GM21381 (cell line): ENCODE data around the gene KIAA1191.

Source experiments
- ATAC-seq: cut with Tn5 transposase; IDR thresholded peaks from one replicate; pipeline ENCODE4 v1.9.1; 2021; ENCODE audit warnings: mild to moderate bottlenecking, moderate library complexity; ENCODE audit not compliant: unreplicated experiment

The KIAA1191 gene

GRCh38 chr5:176389135-176390123 is 27.9 kb upstream of the KIAA1191 start:
- ATAC-seq = no peak

GRCh38 chr5:176388444-176389134 is 27.0 kb upstream of the KIAA1191 start, which contains the start of the genes HIGD2A and NOP16:
HIGD2A (plus strand) TSS chr5:176388751; CDS start chr5:176388820, 69 bp downstream.
NOP16 (minus strand) TSS chr5:176388598; CDS start chr5:176388539, 59 bp downstream.
- peak; percentile 82 for ATAC-seq

GRCh38 chr5:176388003-176388443 is 26.5 kb upstream of the KIAA1191 start:
- no peak for ATAC-seq

- no peak for ATAC-seq
Measured at GRCh38 chr5:176387384-176387925, 25.9 kb upstream of the KIAA1191 start.

GRCh38 chr5:176386491-176386890 is 24.9 kb upstream of the KIAA1191 start:
- no peak for ATAC-seq

GRCh38 chr5:176384991-176385390 is 23.4 kb upstream of the KIAA1191 start:
- ATAC-seq = no peak

- ATAC-seq = no peak
Measured at GRCh38 chr5:176384366-176384930, 22.9 kb upstream of the KIAA1191 start.

GRCh38 chr5:176383961-176384360 is 22.4 kb upstream of the KIAA1191 start:
- no peak for ATAC-seq

- no peak for ATAC-seq
Measured at GRCh38 chr5:176383248-176383905, 21.8 kb upstream of the KIAA1191 start.

- ATAC-seq = no peak
Measured at GRCh38 chr5:176382721-176383120, 21.2 kb upstream of the KIAA1191 start.

- ATAC-seq = no peak
Measured at GRCh38 chr5:176381979-176382378, 20.4 kb upstream of the KIAA1191 start.

- no peak for ATAC-seq
Measured at GRCh38 chr5:176381423-176381822, 19.9 kb upstream of the KIAA1191 start.

- ATAC-seq = peak; percentile 59
Measured at GRCh38 chr5:176379881-176380280, 18.3 kb upstream of the KIAA1191 start.

GRCh38 chr5:176373100-176373818 is 11.7 kb upstream of the KIAA1191 start:
- ATAC-seq = no peak

- ATAC-seq = no peak
Measured at GRCh38 chr5:176371621-176372539, 10.3 kb upstream of the KIAA1191 start.

GRCh38 chr5:176369934-176370711 is 8.6 kb upstream of the KIAA1191 start:
- ATAC-seq = no peak

- no peak for ATAC-seq
Measured at GRCh38 chr5:176368726-176369125, 7.2 kb upstream of the KIAA1191 start.
